Osteoblast (primary cell): Measurements from ENCODE around the gene ARHGAP8. TPM values are rescaled to one million over a fixed set of nuclear protein-coding genes. Genes with fewer than 3 reads are reported as not detected.
A peak's percentile ranks its signal among the peaks of the same experiment; 100 is the strongest.
"Not testable (repeated sequence)": the region's sequence is repeated elsewhere in the genome, so short reads cannot be mapped to it uniquely, and the experiment has no call there.

Experiments used
- DNase-seq: peaks from one replicate; pipeline ENCODE4 v3.0.0; 2011; ENCODE audit warnings: low spot score, mixed read lengths; ENCODE audit not compliant: insufficient read length; ENCODE audit errors: missing footprints
- H2AFZ ChIP-seq: 2 replicates; pipeline ENCODE4 v1.6.0; 2011; ENCODE audit warnings: mild to moderate bottlenecking, low read length
- H3K27ac ChIP-seq: 2 replicates; pipeline ENCODE4 v1.5.1; 2011; ENCODE audit warnings: mild to moderate bottlenecking, low read depth, low read length, moderate library complexity
- H3K27me3 ChIP-seq: 2 replicates; pipeline ENCODE4 v1.6.0; 2012; ENCODE audit warnings: mild to moderate bottlenecking, control low read depth, inconsistent platforms, low read length, moderate library complexity; ENCODE audit not compliant: insufficient read depth
- H3K36me3 ChIP-seq: 2 replicates; pipeline ENCODE4 v1.5.1; 2011; ENCODE audit warnings: mild to moderate bottlenecking, low read length, control low read depth, moderate library complexity; ENCODE audit not compliant: insufficient read depth
- H3K4me1 ChIP-seq: 2 replicates; pipeline ENCODE4 v1.5.1; 2011; ENCODE audit warnings: mild to moderate bottlenecking, low read length, control low read depth, moderate library complexity; ENCODE audit not compliant: insufficient read depth
- H3K4me2 ChIP-seq: 2 replicates; pipeline ENCODE4 v1.6.0; 2011; ENCODE audit warnings: mild to moderate bottlenecking, low read length; ENCODE audit not compliant: insufficient read depth
- H3K4me3 ChIP-seq: fragments of 200-600 bp; sonication (generic); 3 replicates; pipeline ENCODE4 v1.5.1; 2012; ENCODE audit warnings: mild to moderate bottlenecking, low read length, inconsistent platforms; ENCODE audit not compliant: insufficient read depth
- H3K79me2 ChIP-seq: 2 replicates; pipeline ENCODE4 v1.6.0; 2012; ENCODE audit warnings: mild to moderate bottlenecking, low read length, control low read depth, inconsistent platforms; ENCODE audit not compliant: insufficient read depth
- H3K9me3 ChIP-seq: 2 replicates; pipeline ENCODE4 v1.5.1; 2011; ENCODE audit warnings: low read depth, low read length, control low read depth
- H4K20me1 ChIP-seq: 2 replicates; pipeline ENCODE4 v1.6.0; 2012; ENCODE audit warnings: mild to moderate bottlenecking, low read length, control low read depth; ENCODE audit not compliant: insufficient read depth
- total RNA-seq: library from RNA; depleted of rRNA; stranded (reverse); fragments of >200 nt; gene quantifications from 2 replicates; pipeline ENCODE4 v1.2.3, GENCODE V29; 2012
- TF ChIP-seq, protein P1 (sequence below): IDR thresholded peaks from 2 replicates; pipeline ENCODE4 v1.5.1; 2011; ENCODE audit warnings: mild to moderate bottlenecking, low read depth, low read length, moderate library complexity; ENCODE audit errors: extremely low read depth

Gene ARHGAP8
- total RNA-seq, 1 donor: 0.36 TPM

DNA sequence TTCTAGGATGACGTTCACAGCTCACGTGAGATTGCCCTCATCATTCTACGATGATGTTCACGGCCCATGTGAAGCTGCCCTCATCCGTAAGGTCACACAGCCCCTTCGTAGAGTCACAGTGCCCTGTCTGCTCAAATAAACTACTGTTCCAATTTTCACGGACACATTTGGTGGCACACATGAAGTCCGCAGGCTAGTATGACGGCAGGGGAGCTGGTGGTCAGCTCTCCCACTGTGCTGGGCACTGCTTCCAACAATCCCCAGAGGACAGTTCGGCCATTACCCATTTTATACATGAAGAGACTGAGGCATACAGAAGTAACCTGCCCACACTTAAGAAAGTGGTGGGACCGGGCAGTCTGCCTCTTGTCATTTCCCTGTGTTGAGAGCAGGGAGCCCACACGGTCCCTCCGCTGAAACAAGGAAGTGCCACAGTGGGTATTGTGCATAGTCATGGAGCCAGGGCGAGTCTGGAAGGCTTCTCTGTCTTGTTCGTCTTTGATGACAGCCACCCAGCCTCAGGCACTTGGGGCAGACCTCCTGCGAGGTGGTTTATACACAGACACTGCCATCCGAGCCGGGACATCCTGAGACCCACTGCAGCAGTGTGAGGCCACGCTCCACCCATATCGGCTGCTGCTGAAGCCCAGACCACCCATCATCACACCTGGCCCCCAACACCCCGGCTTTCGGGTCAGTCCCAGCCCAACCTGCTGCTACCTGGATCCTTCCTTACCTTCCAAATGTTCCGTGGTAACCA lies 143.1 kb downstream of the ARHGAP8 start:
- Histone ChIP-seq H3K36me3 (no peaks in the 10 kb centered on the region), H2AFZ (no peak overlapping the region), H3K4me3 (no peak overlapping the region), H4K20me1 (no peaks in the 10 kb centered on the region), H3K4me1 (no peaks in the 10 kb centered on the region), H3K27ac (no peak overlapping the region), H3K9me3 (no peaks in the 10 kb centered on the region), H3K4me2 (no peak overlapping the region), H3K79me2 (no peaks in the 10 kb centered on the region), H3K27me3 (no peaks in the 10 kb centered on the region)
- DNase-seq: no peak
- TF ChIP-seq, protein P1, sequence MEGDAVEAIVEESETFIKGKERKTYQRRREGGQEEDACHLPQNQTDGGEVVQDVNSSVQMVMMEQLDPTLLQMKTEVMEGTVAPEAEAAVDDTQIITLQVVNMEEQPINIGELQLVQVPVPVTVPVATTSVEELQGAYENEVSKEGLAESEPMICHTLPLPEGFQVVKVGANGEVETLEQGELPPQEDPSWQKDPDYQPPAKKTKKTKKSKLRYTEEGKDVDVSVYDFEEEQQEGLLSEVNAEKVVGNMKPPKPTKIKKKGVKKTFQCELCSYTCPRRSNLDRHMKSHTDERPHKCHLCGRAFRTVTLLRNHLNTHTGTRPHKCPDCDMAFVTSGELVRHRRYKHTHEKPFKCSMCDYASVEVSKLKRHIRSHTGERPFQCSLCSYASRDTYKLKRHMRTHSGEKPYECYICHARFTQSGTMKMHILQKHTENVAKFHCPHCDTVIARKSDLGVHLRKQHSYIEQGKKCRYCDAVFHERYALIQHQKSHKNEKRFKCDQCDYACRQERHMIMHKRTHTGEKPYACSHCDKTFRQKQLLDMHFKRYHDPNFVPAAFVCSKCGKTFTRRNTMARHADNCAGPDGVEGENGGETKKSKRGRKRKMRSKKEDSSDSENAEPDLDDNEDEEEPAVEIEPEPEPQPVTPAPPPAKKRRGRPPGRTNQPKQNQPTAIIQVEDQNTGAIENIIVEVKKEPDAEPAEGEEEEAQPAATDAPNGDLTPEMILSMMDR: no peak

DNA sequence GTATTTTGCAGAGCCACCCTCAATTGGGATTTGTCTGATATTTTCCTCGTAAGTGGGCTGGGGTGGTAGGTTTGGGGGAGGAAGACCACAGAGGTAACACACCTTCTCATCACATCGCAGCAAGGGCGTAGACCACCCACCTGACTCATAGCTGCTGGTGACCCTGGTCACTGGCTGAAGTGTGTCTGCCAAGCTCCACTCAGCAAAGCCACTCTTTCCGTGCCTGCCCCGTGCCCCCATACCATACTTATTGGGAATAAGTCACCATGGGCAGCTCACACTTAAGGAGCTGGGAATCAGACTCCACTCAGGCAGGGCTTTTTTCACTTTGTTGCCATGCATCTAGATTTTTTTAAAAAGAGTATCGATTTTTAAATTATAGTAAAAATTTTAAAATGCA lies 145.9 kb downstream of the ARHGAP8 start:
- no peak for DNase-seq
- Histone ChIP-seq H2AFZ (no peak overlapping the region), H3K79me2 (no peaks in the 10 kb centered on the region), H3K4me1 (no peaks in the 10 kb centered on the region), H3K27ac (no peak overlapping the region), H3K4me3 (no peak overlapping the region), H3K36me3 (no peaks in the 10 kb centered on the region), H3K4me2 (no peak overlapping the region), H3K27me3 (no peaks in the 10 kb centered on the region), H3K9me3 (peaks cover 13% of the 10 kb centered on the region), H4K20me1 (no peaks in the 10 kb centered on the region)
- TF ChIP-seq, protein P1: no peak

DNA sequence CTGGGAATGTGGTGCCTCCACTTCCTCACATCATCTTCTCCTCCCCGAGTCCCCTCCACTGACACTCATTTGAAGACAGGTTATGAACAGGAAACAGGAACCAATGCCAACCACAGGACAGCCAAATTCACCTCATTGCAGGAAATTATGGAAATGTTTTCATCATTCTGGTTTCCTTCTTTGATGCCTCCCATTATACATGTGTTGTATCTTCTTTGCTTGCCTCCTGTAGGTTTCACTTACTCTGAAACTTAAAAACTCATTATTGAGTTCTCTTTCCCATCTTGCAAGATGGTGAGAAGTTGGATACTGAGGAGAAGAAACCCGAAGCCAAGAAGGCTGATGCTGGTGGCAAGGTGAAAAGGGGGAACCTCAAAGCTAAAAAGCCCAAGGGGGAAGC lies 148.9 kb downstream of the ARHGAP8 start:
- H3K4me3 ChIP-seq: no peak overlapping the region
- no peaks in the 10 kb centered on the region for H3K4me1 ChIP-seq
- DNase-seq: no peak
- TF ChIP-seq, protein P1: no peak
- peaks cover 13% of the 10 kb centered on the region for H3K9me3 ChIP-seq
- H3K4me2 ChIP-seq: no peak overlapping the region
- no peaks in the 10 kb centered on the region for H3K27me3 ChIP-seq
- H2AFZ ChIP-seq: no peak overlapping the region
- H3K27ac ChIP-seq: no peak overlapping the region
- H3K36me3 ChIP-seq: no peaks in the 10 kb centered on the region
- H4K20me1 ChIP-seq: no peaks in the 10 kb centered on the region
- no peaks in the 10 kb centered on the region for H3K79me2 ChIP-seq

DNA sequence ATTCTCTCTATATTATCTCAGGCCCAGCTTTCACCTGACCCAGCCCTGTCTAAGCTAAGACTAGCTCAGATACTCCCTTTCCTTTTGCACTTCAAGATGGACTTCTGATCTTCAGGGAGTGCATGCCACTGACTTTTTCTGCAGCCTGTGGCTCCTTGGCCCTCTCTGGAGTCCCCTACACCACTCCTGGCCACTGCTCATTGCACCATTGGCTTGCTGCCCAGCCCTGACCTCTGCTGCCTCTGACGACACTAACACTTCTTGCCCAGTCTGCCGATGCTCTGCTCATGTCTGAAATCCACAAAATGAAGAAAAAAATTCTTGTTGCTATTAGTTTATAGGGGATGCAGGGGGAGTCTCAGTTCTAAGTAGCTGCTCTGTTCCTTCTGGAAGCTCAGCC lies 150.8 kb downstream of the ARHGAP8 start:
- peaks cover 13% of the 10 kb centered on the region for H3K9me3 ChIP-seq
- H3K4me2 ChIP-seq, H3K36me3 ChIP-seq, DNase-seq, H3K79me2 ChIP-seq, H2AFZ ChIP-seq, H4K20me1 ChIP-seq, H3K4me3 ChIP-seq, H3K4me1 ChIP-seq, H3K27ac ChIP-seq, H3K27me3 ChIP-seq: not testable (repeated sequence)

DNA sequence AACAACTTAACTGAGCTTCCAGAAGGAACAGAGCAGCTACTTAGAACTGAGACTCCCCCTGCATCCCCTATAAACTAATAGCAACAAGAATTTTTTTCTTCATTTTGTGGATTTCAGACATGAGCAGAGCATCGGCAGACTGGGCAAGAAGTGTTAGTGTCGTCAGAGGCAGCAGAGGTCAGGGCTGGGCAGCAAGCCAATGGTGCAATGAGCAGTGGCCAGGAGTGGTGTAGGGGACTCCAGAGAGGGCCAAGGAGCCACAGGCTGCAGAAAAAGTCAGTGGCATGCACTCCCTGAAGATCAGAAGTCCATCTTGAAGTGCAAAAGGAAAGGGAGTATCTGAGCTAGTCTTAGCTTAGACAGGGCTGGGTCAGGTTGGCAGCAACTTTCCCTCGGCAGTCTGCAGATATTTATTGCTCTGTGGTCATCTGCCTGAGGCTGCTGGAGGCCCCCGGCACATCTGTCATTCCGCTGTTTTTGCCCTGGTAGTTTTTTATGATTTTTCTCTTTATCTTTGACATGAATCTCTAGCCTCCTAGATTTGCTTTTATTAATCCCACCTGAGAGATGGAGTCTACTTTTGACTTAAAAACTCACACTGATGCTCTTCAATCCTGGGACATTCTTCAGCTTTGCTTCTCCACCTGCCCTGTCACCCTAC lies 152.2 kb downstream of the ARHGAP8 start:
- peak; percentile 72 for DNase-seq
- not testable (repeated sequence) for H3K4me1 ChIP-seq, H3K36me3 ChIP-seq, H3K79me2 ChIP-seq, H2AFZ ChIP-seq, H4K20me1 ChIP-seq, H3K4me3 ChIP-seq, H3K27ac ChIP-seq, H3K4me2 ChIP-seq, H3K27me3 ChIP-seq
- H3K9me3 ChIP-seq: peaks cover 13% of the 10 kb centered on the region
